ENCODE results near the gene ERVFRD-1.
A peak's percentile ranks its signal among the peaks of the same experiment; 100 is the strongest.

Gene ERVFRD-1, protein sequence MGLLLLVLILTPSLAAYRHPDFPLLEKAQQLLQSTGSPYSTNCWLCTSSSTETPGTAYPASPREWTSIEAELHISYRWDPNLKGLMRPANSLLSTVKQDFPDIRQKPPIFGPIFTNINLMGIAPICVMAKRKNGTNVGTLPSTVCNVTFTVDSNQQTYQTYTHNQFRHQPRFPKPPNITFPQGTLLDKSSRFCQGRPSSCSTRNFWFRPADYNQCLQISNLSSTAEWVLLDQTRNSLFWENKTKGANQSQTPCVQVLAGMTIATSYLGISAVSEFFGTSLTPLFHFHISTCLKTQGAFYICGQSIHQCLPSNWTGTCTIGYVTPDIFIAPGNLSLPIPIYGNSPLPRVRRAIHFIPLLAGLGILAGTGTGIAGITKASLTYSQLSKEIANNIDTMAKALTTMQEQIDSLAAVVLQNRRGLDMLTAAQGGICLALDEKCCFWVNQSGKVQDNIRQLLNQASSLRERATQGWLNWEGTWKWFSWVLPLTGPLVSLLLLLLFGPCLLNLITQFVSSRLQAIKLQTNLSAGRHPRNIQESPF

DNA sequence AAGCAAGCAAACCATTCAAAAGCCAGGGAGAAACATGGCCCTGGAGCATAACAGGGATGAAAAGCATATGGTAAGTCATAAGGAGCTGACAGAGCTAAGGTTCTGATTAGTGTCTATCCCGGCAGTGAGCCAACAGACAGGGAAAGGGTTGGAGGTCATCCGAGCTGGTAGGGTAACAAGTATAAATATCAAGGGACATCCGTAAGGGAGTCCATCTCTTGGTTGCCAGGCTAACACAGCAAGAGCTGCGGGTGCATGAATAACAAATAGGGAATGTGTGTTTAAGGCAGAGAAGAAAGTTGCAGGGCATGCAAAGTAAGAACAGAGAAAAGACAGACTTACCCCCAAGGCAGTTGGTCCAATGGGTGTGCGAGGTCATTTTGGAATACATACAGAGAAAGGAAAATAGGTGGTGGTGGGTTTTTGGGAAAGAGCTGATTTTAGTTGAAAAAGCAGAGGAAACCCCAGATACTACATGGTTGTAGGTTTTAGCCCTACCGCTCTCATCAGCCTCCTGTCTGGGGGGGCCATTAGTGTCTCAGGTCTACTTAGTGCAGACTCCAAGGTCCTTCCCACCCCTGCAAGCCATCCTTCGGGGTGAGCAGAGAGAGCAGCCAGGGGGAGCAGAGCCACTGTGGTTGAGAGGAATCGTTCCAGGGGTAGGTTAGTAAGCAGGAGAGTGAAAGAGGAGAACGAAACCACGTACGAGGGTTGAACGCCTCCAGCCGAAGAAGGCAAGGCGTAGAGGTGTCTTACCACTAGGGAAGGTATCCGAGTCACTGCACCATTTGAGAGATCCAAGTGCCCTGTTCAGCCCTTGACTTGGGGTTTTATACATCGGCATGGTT is at the start of gene ERVFRD-1:
TSS of gene ERVFRD-1 (minus strand) at position 805 of the 848 bp plus-strand sequence. CDS start 6,415 bp downstream, outside the sequence.
- no peak for DNase-seq (ENCODE audit: low read depth in 2 of 2)

DNA sequence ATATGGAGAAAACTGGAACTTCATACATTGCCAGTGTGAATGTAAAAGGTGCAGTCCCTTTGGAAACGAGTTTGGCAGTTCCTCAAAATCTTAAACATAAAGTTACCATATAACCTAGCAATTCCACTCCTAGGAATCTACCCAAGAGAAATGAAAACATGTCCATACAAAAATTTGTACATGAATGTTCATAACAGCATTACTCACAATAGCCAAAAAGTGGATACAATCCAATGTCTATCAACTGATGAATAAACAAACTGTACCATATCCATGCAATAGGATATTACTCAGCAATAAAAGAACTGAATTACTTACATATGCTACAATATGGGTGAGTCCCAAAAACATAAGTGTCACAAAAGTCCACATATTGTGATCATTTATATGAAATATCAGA is 48.7 kb upstream of the ERVFRD-1 start:
- DNase-seq (ENCODE audit: low read depth in 2 of 2), result no peak

DNA sequence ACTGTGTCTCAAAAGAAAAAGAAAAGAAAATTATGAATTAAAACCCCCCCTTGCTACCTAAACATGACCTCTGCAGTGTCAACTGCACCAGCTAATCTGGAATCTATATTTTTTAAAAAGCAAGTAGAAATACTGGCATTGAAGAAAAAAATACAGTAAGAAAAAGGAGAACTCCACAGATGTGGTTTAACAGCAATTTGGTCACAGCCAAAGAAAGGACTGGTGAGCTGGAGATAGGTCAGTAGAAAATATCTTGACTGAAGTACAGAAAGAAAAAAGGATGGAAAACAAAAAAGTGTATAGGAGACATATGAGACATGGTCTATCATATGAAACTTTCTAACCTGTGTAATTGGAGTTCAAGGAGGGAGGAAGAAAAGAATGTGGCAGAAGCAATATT is 44.1 kb upstream of the ERVFRD-1 start:
- no peak for DNase-seq (ENCODE audit: low read depth in 2 of 2)

DNA sequence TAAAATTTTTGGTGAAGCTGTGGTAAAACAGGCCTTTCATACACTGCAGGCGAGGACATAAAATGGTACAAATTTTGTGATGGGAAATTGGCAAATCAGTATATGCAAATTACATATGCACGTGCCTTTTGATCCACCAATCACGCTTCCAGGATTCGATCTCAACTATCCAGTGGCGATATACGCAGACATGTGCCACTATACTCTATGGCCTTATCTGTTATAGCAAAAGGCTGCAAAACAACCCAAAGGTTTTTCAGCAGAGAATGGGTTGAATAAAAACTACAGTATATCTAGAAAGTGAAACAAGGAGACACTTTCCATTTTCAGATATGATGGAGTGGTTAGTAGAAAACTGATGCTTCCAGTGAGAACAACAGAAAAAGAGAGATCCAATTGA is 41.9 kb upstream of the ERVFRD-1 start:
- DNase-seq (ENCODE audit: low read depth in 2 of 2), result no peak

DNA sequence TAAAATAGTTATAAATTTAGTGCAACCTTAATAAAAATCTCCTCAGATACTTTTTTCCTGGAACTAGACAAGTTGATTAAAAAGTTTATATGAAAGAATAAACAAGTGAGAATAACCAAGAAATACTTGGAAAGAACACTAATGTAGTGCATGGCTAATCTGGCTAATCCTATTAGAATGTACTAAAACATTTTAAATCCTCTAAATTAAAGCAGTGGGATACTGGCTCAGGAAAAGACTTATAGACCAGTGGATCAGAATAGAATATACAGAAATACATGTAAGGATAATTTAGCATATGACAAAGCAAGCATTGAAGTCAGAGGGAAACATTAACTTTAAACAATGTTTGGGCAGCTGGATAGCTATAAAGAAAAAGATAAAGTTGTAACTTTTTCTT is 41.1 kb upstream of the ERVFRD-1 start:
- no peak for DNase-seq (ENCODE audit: low read depth in 2 of 2)

DNA sequence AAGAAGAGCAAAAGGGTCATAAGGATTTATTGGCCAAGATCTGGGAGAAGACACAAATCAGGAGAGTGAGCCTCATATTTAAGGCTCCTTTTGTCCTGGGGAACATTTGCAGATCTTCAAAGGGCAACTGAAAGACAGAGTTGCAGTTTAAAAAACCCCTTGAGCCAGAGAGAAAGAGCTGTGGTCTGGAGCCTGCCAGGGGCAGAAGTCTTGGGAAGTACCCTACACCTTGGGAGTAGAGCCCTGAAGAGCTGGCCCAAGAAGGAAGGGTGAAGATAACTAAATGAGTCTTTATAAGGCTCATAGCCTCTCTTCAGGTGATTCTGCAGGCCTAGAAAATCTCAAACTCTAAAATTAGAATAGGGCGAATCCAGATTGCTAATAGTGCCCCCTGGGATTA is 40.0 kb upstream of the ERVFRD-1 start:
- DNase-seq (ENCODE audit: low read depth in 2 of 2), result no peak

DNA sequence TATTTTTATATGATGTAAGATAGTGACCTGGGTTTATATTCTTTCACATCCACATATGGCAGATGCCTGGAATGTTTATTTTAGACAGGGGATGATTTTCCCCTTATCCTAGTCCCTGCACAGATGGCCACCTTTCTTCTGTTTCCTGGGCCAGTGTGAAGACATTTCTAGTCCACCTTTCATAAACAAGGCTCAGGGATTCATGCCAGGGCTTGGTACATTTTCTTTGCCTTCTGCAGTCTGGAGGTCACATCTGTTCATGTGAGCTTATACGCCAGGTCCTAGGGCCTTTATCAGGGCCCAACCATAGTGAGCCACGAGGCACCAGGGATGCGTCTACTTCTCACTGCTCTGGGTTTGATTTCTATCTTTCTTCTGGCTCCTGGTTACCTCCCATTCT is 38.0 kb upstream of the ERVFRD-1 start:
- DNase-seq (ENCODE audit: low read depth in 2 of 2), result no peak

DNA sequence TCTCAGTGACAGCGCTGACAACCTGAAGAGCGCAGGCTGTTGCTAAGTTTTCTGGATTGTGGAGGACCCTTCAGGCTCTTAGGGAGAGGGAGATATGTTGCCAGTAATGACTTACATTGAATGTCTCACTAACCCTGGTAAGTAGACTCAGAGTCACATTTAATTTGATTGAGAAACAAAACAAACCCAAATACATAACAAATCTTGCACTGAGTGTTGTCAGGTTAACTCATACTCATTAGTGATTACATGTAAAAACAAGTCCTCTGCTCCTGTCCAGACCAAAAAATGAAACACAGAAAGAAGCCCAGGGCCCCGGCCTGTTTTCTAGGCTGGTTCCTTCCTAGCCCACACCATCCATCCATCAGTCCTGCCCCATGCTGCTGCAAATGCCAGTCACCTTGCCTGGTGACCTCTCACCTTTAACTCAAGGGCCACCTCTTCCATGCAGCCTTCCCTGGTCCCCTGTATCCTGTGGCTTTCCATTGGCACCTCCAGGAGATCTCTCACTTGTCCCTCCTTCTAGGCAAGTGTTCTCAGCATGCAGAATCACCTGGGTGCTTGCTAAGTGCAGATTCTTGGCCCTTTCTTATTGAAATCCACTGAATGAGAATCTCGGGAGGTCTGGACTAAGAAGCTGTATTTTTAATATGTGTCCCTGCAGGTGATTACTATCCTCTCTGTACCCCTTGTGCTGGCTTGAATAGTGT is 34.7 kb upstream of the ERVFRD-1 start:
- no peak for DNase-seq (ENCODE audit: low read depth in 2 of 2)

DNA sequence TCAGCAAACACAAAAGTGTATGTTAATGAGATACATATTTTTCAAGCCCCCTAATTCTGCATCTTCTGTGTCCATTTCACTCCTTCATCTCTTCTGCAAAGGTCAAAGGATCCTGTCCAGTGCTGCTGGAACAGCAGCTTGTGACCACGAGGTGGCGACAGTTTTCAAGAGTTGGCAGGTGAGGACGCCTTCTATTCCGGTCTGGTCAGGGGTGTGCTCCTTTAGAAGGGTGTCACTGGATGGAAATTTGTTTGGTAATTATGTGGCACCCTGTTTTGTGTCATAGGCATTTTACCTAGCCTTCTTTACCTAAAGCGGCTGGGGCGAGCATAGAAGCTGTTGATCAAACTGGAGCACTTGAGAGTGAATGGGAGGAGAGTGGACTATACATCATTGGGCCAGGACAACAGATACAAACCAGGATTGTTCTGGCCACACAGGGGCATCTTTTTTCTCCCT is 32.9 kb upstream of the ERVFRD-1 start:
- DNase-seq (ENCODE audit: low read depth in 2 of 2), result peak; percentile 64 to 69

DNA sequence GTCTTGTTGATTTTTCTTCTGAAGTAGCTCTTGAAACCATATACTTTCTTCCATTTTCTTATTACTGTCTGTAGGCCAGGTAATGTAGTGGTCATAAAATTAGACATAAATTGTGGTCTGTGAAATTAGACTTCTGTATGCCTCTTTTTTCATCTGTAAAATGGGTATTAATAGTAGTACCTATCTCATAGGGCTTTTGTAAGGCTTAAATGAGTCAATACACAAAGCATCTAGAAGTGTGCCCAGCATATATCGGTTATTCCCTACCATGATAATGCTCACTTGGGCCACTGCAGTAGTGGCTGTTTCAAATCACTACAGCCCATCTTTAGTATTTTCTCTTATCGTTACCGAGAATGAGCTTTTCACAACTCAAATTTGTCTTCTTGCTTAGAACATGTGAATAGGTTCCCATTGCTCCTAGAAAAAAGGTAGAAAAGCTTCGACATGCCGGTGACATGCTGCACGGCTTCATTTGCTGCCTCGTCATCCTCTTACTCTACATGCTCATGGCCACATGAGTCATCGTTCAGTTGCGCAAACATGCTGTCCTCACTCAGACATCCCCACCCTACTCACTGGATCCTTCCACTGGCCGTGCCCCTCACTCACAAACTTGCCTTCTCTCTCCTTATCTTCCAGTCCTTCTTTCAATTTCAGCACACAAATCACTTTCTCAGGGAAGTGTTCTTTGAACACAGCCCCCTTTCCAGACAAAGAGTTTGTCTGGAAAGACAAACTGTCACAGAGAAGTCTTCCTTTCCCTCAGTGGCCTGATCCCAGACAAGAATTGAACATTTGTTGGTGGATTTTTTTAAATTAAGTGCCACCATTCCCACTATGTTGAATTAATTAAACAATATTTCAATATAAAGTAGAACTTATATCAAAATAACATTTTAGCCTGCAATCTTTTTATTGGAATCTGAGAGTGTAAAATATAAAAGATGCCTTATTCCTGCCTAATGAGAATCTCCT is 32.2 kb upstream of the ERVFRD-1 start:
- DNase-seq (ENCODE audit: low read depth in 2 of 2), result no peak

DNA sequence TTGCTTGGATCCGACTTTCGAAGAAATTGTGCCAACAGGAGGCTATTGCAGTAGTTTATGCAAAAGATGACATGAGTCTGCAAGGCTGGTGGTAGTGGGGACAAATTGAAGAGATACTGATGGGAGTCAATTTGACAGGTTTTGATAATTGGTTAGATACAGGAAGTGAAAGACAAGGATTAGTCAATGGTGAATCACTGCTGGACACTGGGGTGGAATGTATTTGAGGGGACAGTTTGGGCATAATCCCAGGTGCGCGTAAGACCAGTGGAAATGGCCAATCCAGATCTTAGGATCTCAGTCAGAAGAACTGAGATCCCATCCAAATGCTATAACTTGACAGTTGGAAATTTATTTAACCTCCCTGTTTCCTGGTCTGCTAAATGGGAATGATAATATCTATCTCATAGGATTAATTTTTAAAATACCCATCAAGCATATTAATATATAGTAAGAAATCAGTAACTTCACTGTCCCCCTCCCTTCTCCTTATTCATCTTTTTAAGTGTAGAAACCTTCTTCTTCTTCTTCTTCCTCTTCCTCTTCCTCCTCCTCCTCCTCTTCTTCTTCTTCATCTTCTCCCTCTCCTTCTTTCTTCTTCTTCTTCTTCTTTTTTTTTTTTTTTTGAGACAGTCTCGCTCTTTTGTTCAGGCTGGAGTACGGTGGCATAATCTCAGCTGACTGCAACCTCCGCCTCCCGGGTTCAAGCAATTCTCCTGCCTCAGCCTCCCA is 30.9 kb upstream of the ERVFRD-1 start:
- DNase-seq (ENCODE audit: low read depth in 2 of 2), result no peak

DNA sequence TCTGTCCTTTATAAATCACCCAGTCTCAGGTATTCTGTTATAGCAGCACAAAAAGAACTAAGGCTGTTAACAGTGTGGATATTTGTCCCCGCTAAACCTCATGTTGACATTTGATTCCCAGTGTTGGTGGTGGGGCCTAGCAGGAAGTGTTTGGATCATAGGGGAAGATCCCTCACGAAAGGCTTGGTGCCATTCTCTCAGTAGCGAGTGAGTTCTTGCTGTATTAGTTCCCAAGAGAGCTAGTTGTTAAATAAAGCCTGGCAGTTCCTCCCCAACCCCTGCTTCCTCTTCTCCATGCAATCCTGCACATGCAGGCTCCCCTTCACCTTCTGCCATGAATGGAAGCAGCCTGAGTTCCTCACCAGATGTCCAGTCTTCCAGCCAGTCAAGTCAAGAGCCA is 29.8 kb upstream of the ERVFRD-1 start:
- no peak for DNase-seq (ENCODE audit: low read depth in 2 of 2)

DNA sequence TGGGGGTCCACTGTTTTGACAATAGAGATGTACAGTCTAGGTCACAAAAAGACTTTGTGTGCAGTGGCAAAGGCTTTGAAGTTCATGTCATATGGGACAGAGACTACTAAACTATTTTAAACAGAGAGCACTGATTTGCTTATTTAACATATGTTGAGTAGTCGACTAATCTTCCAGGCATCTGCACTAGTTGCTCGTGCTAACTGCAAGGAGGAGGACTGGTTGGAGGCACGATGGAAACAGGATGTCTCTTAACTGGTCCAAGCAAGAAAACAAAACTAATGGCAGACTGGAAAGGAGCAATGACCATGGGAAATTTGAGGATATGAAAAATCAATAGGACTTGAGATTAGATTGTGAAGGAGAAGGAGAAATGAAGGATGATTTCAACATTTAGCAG is 28.5 kb upstream of the ERVFRD-1 start:
- DNase-seq (ENCODE audit: low read depth in 2 of 2), result no peak

DNA sequence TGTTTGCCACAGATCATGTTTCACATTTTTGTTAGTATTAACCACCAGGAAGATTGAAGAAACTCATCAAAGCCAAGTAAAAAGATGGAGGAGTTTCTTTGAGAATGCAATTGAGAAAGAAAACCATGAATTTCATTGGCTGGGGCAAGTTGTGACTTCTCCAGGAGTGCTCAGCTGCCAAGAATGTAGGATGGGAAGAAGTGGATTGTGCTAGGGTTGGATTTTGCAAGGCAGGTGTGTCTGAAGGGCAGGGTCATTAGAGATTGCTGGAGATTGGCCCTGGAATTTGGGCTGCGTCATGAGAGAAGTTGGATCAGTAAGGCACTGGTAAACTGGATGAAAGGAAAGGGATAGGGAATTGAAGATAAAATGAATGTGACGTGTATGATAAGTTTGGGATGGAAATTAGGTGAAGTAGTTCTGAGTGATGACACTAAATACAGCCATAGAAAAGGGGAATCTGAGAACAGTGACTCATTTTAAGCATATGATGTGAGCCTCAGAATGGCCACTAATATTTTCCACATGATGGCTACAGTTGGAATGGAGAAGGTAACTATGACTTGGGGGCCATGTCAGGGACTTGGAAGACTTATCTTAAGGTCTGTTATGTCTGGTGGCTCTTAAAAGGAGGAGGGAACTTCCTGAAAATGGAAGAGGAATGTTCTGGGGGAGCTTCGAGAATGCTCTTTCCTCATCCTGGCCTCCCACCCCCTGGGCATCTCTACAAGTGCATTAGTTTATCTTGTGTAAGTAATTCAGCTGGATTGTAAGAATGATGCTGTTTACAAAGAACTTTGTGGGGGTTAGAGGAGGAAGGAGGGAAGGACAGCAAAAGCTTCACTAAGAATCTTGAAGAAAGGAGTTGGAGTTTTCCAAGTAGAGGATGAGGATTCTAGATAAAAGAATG is 27.8 kb upstream of the ERVFRD-1 start:
- no peak for DNase-seq (ENCODE audit: low read depth in 2 of 2)

DNA sequence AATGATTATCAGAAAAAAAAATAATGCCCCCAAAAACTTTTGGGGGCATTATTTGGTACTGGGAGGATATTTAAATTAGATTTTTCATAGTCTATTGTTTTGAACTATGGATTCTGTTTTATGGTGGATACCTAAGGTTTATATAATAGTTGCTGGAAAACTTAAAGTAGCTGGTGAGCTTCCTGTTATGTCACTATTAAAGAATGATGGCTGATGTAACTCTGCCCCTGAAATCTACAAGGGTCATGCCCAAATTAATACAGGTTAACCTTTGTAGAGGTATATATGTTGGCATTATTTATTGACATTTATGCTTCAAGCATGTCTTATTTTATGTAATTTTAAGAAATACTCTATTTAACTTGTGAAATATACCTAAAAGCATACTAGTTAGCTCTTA is 25.3 kb upstream of the ERVFRD-1 start:
- DNase-seq (ENCODE audit: low read depth in 2 of 2), result no peak

DNA sequence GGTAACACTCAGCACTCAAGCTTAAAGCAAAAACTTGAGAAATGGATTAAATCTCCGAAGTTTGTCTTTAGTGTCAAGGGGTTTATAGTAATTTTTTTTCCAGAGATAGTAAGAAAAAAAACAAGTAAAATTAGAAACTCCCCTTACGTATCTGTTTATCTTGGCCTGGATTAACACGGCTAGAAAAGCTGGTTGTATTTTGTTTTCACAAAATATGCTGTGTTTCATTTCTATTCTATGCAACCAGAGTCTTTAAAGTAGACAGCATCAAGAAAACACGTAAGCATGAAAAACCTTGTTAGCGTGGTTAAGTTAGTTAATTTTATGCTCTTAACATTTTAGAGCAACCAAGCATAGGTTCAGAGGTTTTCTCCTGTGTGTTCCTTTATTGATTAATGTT is 21.8 kb upstream of the ERVFRD-1 start:
- DNase-seq (ENCODE audit: low read depth in 2 of 2), result no peak

DNA sequence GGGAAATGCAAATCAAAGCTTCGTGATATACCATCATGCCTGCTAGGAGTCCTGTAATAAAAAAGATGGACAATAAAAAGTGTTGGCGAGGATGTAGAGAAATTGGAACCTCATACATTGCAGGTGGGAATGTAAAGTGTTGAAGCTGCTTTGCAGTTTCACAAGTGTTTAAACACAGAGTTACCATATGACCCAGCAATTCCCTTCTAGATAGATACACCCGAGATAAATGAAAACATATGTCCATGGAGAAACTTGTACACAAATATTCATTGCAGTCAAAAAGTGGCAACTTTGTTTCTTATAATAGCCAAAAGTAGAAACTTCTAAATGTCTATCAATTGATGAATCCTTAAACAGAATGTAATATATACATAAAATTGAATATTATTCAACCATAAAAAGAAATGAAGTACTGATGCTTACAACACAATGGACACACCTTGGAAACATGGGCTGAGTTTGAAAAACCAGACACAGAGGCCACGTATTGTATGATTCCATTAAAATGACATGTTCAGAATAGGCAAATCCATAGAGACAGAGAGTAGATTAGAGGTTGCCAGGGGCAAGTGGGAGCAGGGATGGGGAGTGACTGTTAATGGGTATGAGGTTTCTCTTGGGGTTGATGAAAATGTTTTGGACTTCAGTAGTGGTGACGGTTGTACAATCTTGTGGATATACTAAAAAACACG is 20.8 kb upstream of the ERVFRD-1 start:
- DNase-seq (ENCODE audit: low read depth in 2 of 2), result no peak

DNA sequence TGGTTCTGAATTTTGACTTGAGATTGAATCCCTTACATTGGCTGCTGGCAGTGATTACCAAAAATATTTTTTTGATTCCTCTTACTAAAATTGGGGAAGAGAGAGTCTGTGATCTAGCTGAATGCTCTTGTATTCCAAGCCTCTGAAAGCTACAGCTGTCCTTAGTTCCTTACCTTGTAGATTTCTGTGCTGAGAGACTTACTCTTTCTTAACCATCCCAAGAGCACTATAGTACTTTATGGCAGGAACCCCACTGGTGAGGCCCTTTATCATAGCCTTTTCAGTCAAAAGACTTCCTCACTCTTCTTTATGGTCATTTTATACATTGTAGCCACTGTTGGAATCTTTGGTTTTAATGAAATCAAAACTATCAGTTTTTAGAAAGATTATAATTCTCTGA is 19.1 kb upstream of the ERVFRD-1 start:
- no peak for DNase-seq (ENCODE audit: low read depth in 2 of 2)
